ENCODE data around the gene COMMD7. TPM values are rescaled to one million over a fixed set of nuclear protein-coding genes. Genes with fewer than 3 reads are reported as not detected.

Gene COMMD7
- 15.1 and 21.2 TPM in 2 replicates for total RNA-seq

GRCh38 chr20:32743237-32744112, at the start of gene COMMD7:
Gene COMMD7 (minus strand): TSS chr20:32743467. CDS start chr20:32743391, 76 bp downstream.

GRCh38 chr20:32761831-32762753, 18.8 kb upstream of the COMMD7 start, which contains the start of gene DNMT3B:
Gene DNMT3B (plus strand): TSS chr20:32762385. CDS start chr20:32780324, 17,939 bp downstream.

Other genes starting within 250 kb of the COMMD7 start
- 2.6 and 3.6 TPM in 2 replicates for gene NOL4L, start 158.1 kb downstream of the COMMD7 start, total RNA-seq
- under 0.01 TPM in 1 of 2 replicates, not detected in the other for gene C20orf203, start 69.5 kb downstream of the COMMD7 start, total RNA-seq
- gene DNMT3B, start 18.9 kb upstream of the COMMD7 start, total RNA-seq, result 1.1 and 1.9 TPM in 2 replicates
- gene MAPRE1, start 76.5 kb upstream of the COMMD7 start, total RNA-seq, result 74.0 and 98.1 TPM in 2 replicates
- gene EFCAB8, start 115.5 kb upstream of the COMMD7 start, total RNA-seq, result not detected in 2 replicates